Upper lobe of left lung (tissue), 6 donors: ENCODE results near the gene DCAF16. TPM values are rescaled to one million over a fixed set of nuclear protein-coding genes. Genes with fewer than 3 reads are reported as not detected.

Source experiments
- ATAC-seq, 2 donors: fragments of 200-7000 bp; cut with Tn5 transposase; one replicate each; pipeline ENCODE4 v1.9.1; 2022; ENCODE audit warnings: mild to moderate bottlenecking in 2 of 2, moderate library complexity in 2 of 2; ENCODE audit not compliant: low FRiP score in 2 of 2
- DNase-seq, 2 donors: peaks; one replicate each; pipeline ENCODE4 v3.0.0-alpha.2; 2019 to 2020
- H3K27ac ChIP-seq, 4 donors: fragments of 200-600 bp; sonication (generic); one replicate each; pipeline ENCODE4 v1.5.1; 2016 to 2019
- H3K27me3 ChIP-seq, 4 donors: fragments of 200-600 bp; sonication (generic); one replicate each; pipeline ENCODE4 v1.5.1; 2017 to 2019
- H3K36me3 ChIP-seq, 4 donors: fragments of 200-600 bp; sonication (generic); one replicate each; pipeline ENCODE4 v1.5.1; 2016 to 2019
- H3K4me1 ChIP-seq, 4 donors: fragments of 200-600 bp; sonication (generic); one replicate each; pipeline ENCODE4 v1.5.1; 2018 to 2019
- H3K4me3 ChIP-seq, 4 donors: fragments of 200-600 bp; sonication (generic); one replicate each; pipeline ENCODE4 v1.5.1; 2017 to 2019; ENCODE audit warnings: mild to moderate bottlenecking in 2 of 4, moderate library complexity in 1 of 4
- H3K9me3 ChIP-seq, 4 donors: fragments of 200-600 bp; sonication (generic); one replicate each; pipeline ENCODE4 v1.5.1; 2018 to 2019
- EP300 ChIP-seq, 4 donors: sonication (generic); formaldehyde crosslinking; IDR thresholded peaks; one replicate each; pipeline ENCODE4 v1.5.1; 2017; ENCODE audit warnings: antibody characterized with exemption in 4 of 4, control low read depth in 2 of 4
- POLR2A ChIP-seq, 4 donors: fragments of 450-650 bp; IDR thresholded peaks; one replicate each; pipeline ENCODE4 v1.5.1; 2016 to 2017; ENCODE audit warnings: antibody characterized with exemption in 4 of 4, mild to moderate bottlenecking in 2 of 4
- POLR2AphosphoS5 ChIP-seq, 2 donors: sonication (generic); formaldehyde crosslinking; IDR thresholded peaks; one replicate each; pipeline ENCODE4 v1.5.1; 2017; ENCODE audit warnings: antibody characterized with exemption in 2 of 2
- WGBS, 2 donors: methylation state at CpG; one replicate each; pipeline ENCODE4 v1.1.5; 2017 to 2018; 5-methylcytosine and 5-hydroxymethylcytosine counted together
- total RNA-seq, 6 donors: library from RNA; depleted of rRNA in 4 of 6; stranded (reverse); fragments of >200 nt in 4 of 6; gene quantifications; one replicate each; pipeline versions ENCODE4 v1.1.0 to v1.2.1, GENCODE V29; 2016 to 2021
- TF ChIP-seq, protein P1 (sequence below), 6 experiments: fragments of 450-650 bp in 4 of 6; fragments of 200-600 bp in 2 of 6; sonication (generic) in 2 of 6; IDR thresholded peaks; one replicate each; pipeline ENCODE4 v1.5.1; 2016 to 2019; ENCODE audit warnings: antibody characterized with exemption in 6 of 6
- donor health status: DM: no; HTN: no; CAD: no; lungs with moderate emphysema.
- donor health status: DM: no; HTN: yes; CAD: no; lungs with severe emphysema.

Gene DCAF16
- total RNA-seq, 6 donors from 2014 or later: 16.1 to 35.9 (median 21.8) TPM

DNA sequence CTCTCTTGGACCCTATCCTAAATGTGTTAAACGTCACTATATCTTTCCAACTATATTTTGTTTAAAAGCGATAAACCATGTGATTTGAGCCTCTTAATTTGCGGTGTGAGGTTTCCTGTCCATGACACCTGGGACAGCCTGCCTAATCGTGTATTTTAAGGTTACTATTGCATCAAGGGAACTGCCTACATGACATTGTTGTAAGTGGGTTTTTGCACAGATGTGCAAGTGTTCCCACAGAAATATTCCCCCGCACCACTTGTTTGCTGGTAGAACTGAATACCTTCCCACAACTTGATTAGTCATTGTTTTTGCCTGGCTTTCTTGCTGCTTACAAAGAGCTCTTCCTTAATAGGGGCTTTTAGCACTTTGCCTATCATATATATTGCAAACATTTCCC is 24.0 kb downstream of the DCAF16 start:
- H3K27me3 ChIP-seq: peaks cover 0 to 5% (median under 1%) of the 10 kb centered on the region in 4 donors
- WGBS, 2 donors: 55 to 66% methylated on average over 5 of the region's 5 CpGs
- no peak overlapping the region for H3K4me3 ChIP-seq
- no peaks in the 10 kb centered on the region for H3K9me3 ChIP-seq
- H3K27ac ChIP-seq: no peak overlapping the region
- peaks cover 0 to 3% (median 0%) of the 10 kb centered on the region in 4 donors for H3K36me3 ChIP-seq
- H3K4me1 ChIP-seq: peaks cover 4 to 7% (median 5%) of the 10 kb centered on the region in 4 donors
- TF ChIP-seq POLR2AphosphoS5 (IDR thresholded peaks at IDR 0.05): no peak
- no peak for TF ChIP-seq POLR2A (IDR thresholded peaks at IDR 0.05)
- TF ChIP-seq EP300 (IDR thresholded peaks at IDR 0.05): no peak
- TF ChIP-seq, protein P1, sequence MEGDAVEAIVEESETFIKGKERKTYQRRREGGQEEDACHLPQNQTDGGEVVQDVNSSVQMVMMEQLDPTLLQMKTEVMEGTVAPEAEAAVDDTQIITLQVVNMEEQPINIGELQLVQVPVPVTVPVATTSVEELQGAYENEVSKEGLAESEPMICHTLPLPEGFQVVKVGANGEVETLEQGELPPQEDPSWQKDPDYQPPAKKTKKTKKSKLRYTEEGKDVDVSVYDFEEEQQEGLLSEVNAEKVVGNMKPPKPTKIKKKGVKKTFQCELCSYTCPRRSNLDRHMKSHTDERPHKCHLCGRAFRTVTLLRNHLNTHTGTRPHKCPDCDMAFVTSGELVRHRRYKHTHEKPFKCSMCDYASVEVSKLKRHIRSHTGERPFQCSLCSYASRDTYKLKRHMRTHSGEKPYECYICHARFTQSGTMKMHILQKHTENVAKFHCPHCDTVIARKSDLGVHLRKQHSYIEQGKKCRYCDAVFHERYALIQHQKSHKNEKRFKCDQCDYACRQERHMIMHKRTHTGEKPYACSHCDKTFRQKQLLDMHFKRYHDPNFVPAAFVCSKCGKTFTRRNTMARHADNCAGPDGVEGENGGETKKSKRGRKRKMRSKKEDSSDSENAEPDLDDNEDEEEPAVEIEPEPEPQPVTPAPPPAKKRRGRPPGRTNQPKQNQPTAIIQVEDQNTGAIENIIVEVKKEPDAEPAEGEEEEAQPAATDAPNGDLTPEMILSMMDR (IDR thresholded peaks at IDR 0.05): no peak
- no peak for DNase-seq
- no peak for ATAC-seq

GRCh38 chr4:17785858-17786257 is 24.7 kb downstream of the DCAF16 start:
- 82 to 85% methylated on average over 5 of the region's 5 CpGs for WGBS, 2 donors
- H3K4me1 ChIP-seq: peaks cover 11 to 14% (median 12%) of the 10 kb centered on the region in 4 donors

GRCh38 chr4:17781300-17782287 is 29.0 kb downstream of the DCAF16 start, which contains the start of gene FAM184B:
FAM184B (minus strand) TSS chr4:17781621; CDS start chr4:17781299, 322 bp downstream.
- H3K9me3 ChIP-seq: no peaks in the 10 kb centered on the region
- TF ChIP-seq, protein P1 (IDR thresholded peaks at IDR 0.05): no peak
- no peak for TF ChIP-seq POLR2A (IDR thresholded peaks at IDR 0.05)
- no peaks in the 10 kb centered on the region for H3K36me3 ChIP-seq
- DNase-seq (peak in 1 of 2 donors; percentile 87), ATAC-seq (peak; percentile 41 to 50)
- H3K27me3 ChIP-seq: peaks cover 0 to 11% (median 6%) of the 10 kb centered on the region in 4 donors
- WGBS, 2 donors: 7 to 8% methylated on average over 40 to 43 of the region's 82 CpGs
- peak within 1 kb of the TSS in 3 of 4 donors; percentile 36 to 47 (median 46) for H3K4me3 ChIP-seq
- H3K27ac ChIP-seq: no peak within 1 kb of the TSS
- H3K4me1 ChIP-seq: peaks cover 11 to 24% (median 13%) of the 10 kb centered on the region in 4 donors

More at GRCh38 chr4:17785858-17786257, 24.7 kb downstream of the DCAF16 start:
- Histone ChIP-seq H3K4me3 (no peak overlapping the region), H3K27ac (no peak overlapping the region), H3K27me3 (peaks cover 0 to 11% (median 6%) of the 10 kb centered on the region in 4 donors), H3K9me3 (no peaks in the 10 kb centered on the region), H3K36me3 (no peaks in the 10 kb centered on the region)
- DNase-seq (no peak), ATAC-seq (no peak)
- TF ChIP-seq, protein P1 (IDR thresholded peaks at IDR 0.05): no peak
- TF ChIP-seq POLR2A (IDR thresholded peaks at IDR 0.05) (no peak), EP300 (IDR thresholded peaks at IDR 0.05) (no peak), POLR2AphosphoS5 (IDR thresholded peaks at IDR 0.05) (no peak)

DNA sequence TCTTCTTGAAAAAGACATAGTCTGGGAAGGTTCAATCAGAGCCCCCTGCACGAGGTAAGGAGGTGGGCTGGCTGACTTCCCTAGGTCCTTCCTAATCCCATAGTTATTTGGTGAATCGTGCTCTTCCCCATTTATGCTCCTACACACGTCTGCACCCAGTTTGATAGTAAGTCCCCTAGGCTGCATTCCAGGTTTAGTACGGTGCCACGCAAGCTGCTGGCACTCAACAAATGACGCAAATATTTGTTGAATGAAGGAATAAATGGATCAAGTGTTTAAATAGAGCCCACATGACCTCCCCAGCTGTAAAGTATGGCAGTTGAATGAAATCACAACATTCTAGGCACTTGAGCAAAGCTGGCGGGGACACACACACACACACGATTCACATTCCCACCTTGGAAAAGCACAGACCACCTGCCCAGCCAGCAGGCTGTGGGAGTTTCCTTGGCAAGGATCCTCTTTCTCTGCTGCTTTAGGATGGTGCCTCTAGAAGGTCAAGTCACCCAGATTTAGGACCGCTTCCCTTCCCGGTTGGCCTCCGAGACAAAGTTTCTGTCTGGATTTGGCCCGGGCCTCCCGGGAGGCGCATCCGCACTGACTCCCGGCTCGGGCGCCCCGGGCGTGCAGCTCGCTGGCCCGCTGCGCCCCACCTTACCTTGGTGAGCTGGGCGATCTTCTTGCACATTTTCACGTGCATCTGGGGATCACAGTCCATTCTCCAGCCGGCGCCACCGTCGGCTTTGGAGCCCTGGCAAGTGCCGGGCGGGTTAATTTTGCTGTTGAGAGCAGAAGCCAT is 29.9 kb downstream of the DCAF16 start:
- peaks cover 0 to 11% (median 6%) of the 10 kb centered on the region in 4 donors for H3K27me3 ChIP-seq
- 13 to 27% methylated on average over 13 to 21 of the region's 31 CpGs for WGBS, 2 donors
- H3K36me3 ChIP-seq: no peaks in the 10 kb centered on the region
- DNase-seq: peak in 1 of 2 donors; percentile 47
- peaks cover 11 to 24% (median 13%) of the 10 kb centered on the region in 4 donors for H3K4me1 ChIP-seq
- H3K4me3 ChIP-seq: peak overlapping the region in 3 of 4 donors; percentile 36 to 47 (median 46)
- peak in 1 of 4 donors; percentile 24 for TF ChIP-seq POLR2A (IDR thresholded peaks at IDR 0.05)
- TF ChIP-seq POLR2AphosphoS5 (IDR thresholded peaks at IDR 0.05): no peak
- TF ChIP-seq EP300 (IDR thresholded peaks at IDR 0.05): peak in 1 of 4 donors; percentile 12
- H3K9me3 ChIP-seq: no peaks in the 10 kb centered on the region
- peak; percentile 50 to 79 for ATAC-seq
- no peak overlapping the region for H3K27ac ChIP-seq
